LNCaP clone FGC (cell line): ENCODE data around the gene ATXN1.

Experiments used
- DNase-seq: peaks from one replicate; pipeline ENCODE4 v3.0.0-alpha.2; 2011; ENCODE audit warnings: low read depth
- H3K4me3 ChIP-seq: 2 replicates; pipeline ENCODE4 v1.5.1; 2011; ENCODE audit warnings: mild to moderate bottlenecking, low read depth, low read length, control low read depth
- TF ChIP-seq, protein P1 (sequence below): IDR thresholded peaks from 2 replicates; pipeline ENCODE4 v1.5.1; 2012; ENCODE audit warnings: mild to moderate bottlenecking; ENCODE audit not compliant: control insufficient read depth, insufficient read depth; ENCODE audit errors: extremely low read depth

The ATXN1 gene

GRCh38 chr6:16689788-16690607 is 71.3 kb downstream of the ATXN1 start:
- no peak for DNase-seq
- no peak overlapping the region for H3K4me3 ChIP-seq
- TF ChIP-seq, protein P1, sequence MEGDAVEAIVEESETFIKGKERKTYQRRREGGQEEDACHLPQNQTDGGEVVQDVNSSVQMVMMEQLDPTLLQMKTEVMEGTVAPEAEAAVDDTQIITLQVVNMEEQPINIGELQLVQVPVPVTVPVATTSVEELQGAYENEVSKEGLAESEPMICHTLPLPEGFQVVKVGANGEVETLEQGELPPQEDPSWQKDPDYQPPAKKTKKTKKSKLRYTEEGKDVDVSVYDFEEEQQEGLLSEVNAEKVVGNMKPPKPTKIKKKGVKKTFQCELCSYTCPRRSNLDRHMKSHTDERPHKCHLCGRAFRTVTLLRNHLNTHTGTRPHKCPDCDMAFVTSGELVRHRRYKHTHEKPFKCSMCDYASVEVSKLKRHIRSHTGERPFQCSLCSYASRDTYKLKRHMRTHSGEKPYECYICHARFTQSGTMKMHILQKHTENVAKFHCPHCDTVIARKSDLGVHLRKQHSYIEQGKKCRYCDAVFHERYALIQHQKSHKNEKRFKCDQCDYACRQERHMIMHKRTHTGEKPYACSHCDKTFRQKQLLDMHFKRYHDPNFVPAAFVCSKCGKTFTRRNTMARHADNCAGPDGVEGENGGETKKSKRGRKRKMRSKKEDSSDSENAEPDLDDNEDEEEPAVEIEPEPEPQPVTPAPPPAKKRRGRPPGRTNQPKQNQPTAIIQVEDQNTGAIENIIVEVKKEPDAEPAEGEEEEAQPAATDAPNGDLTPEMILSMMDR: no peak

GRCh38 chr6:16688984-16689636 is 72.2 kb downstream of the ATXN1 start:
- TF ChIP-seq, protein P1: no peak
- DNase-seq: no peak
- no peak overlapping the region for H3K4me3 ChIP-seq

DNA sequence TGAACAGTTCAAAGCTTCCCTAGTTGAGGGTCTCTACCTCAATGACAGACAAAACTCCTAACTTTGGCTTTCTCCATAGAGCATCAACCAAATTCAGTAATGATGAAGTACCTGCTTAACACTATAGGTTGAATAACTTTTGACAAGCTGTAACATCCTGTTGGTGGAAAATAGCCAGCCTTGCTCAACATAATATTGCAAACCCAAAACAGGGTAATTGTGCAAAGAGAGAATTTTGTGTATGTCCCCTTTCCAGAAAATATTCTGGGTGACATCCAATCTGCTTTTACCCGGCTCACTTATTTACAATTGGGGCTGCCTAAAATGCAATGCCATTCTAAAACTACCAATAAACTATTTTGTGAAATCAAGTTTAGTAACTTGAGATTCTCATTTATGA is 72.8 kb downstream of the ATXN1 start:
- TF ChIP-seq, protein P1: no peak
- no peak overlapping the region for H3K4me3 ChIP-seq
- no peak for DNase-seq

- DNase-seq: no peak
- no peak overlapping the region for H3K4me3 ChIP-seq
- TF ChIP-seq, protein P1: no peak
Observed at GRCh38 chr6:16687045-16687444, 74.2 kb downstream of the ATXN1 start.

GRCh38 chr6:16684896-16685554 is 76.2 kb downstream of the ATXN1 start:
- no peak for DNase-seq
- H3K4me3 ChIP-seq: no peak overlapping the region
- TF ChIP-seq, protein P1: no peak

GRCh38 chr6:16684195-16684689 is 77.0 kb downstream of the ATXN1 start:
- no peak overlapping the region for H3K4me3 ChIP-seq
- TF ChIP-seq, protein P1: no peak
- no peak for DNase-seq
